Measurements from ENCODE around the gene PRKAG1. TPM values are rescaled to one million over a fixed set of nuclear protein-coding genes. Genes with fewer than 3 reads are reported as not detected.
"Not testable (repeated sequence)": the region's sequence is repeated elsewhere in the genome, so short reads cannot be mapped to it uniquely, and the experiment has no call there.

The PRKAG1 gene
- total RNA-seq (10 to 100 TPM; 48.4 to 62.7 TPM), polyA plus RNA-seq (ENCODE audit: insufficient read length in 6 of 6) (10 to 100 TPM; 69.0 to 81.8 (median 78.4) TPM)
- long read RNA-seq, donor 1, transcript PRKAG1-206 (12 exons, 1,699 nt), result major isoform, 9 of 20 reads
- long read RNA-seq, donor 1, partial matches to known transcripts, result 7 of 20 reads
- long read RNA-seq, donor 1, other reads (novel, unspliced or antisense), result 0 of 20 reads
- long read RNA-seq, donor 2, transcript PRKAG1-206 (12 exons, 1,699 nt), result major isoform, 5 of 6 reads
- long read RNA-seq, donor 2, partial matches to known transcripts, result 0 of 6 reads
- long read RNA-seq, donor 2, other reads (novel, unspliced or antisense), result 0 of 6 reads
- long read RNA-seq, donor 3, transcript PRKAG1-206 (12 exons, 1,699 nt), result major isoform, 7 of 18 reads
- long read RNA-seq, donor 3, partial matches to known transcripts, result 11 of 18 reads
- long read RNA-seq, donor 3, other reads (novel, unspliced or antisense), result 0 of 18 reads
- long read RNA-seq, donor 4, transcript PRKAG1-206 (12 exons, 1,699 nt), result major isoform, 22 of 30 reads
- long read RNA-seq, donor 4, partial matches to known transcripts, result 5 of 30 reads
- long read RNA-seq, donor 4, other reads (novel, unspliced or antisense), result 2 of 30 reads
- long read RNA-seq, donor 5, transcript PRKAG1-206 (12 exons, 1,699 nt), result major isoform, 13 of 15 reads
- long read RNA-seq, donor 5, partial matches to known transcripts, result 0 of 15 reads
- long read RNA-seq, donor 5, other reads (novel, unspliced or antisense), result 0 of 15 reads
- long read RNA-seq, donor 6, transcript PRKAG1-206 (12 exons, 1,699 nt), result major isoform, 8 of 15 reads
- long read RNA-seq, donor 6, partial matches to known transcripts, result 0 of 15 reads
- long read RNA-seq, donor 6, other reads (novel, unspliced or antisense), result 5 of 15 reads
- long read RNA-seq, donor 7, transcript PRKAG1-206 (12 exons, 1,699 nt), result major isoform, 9 of 11 reads
- long read RNA-seq, donor 7, partial matches to known transcripts, result 0 of 11 reads
- long read RNA-seq, donor 7, other reads (novel, unspliced or antisense), result 0 of 11 reads
- long read RNA-seq, donor 8, partial matches to known transcripts, result 18 of 24 reads
- long read RNA-seq, donor 8, other reads (novel, unspliced or antisense), result 0 of 24 reads
- long read RNA-seq, donor 9, result 0 reads
- long read RNA-seq, donor 10, transcript PRKAG1-206 (12 exons, 1,699 nt), result major isoform, 11 of 23 reads
- long read RNA-seq, donor 10, partial matches to known transcripts, result 4 of 23 reads
- long read RNA-seq, donor 10, other reads (novel, unspliced or antisense), result 5 of 23 reads
- long read RNA-seq, donor 11, transcript PRKAG1-206 (12 exons, 1,699 nt), result major isoform, 9 of 12 reads
- long read RNA-seq, donor 11, partial matches to known transcripts, result 0 of 12 reads
- long read RNA-seq, donor 11, other reads (novel, unspliced or antisense), result 0 of 12 reads
- long read RNA-seq, donor 12, transcript PRKAG1-206 (12 exons, 1,699 nt), result major isoform, 5 of 12 reads
- long read RNA-seq, donor 12, partial matches to known transcripts, result 0 of 12 reads
- long read RNA-seq, donor 12, other reads (novel, unspliced or antisense), result 5 of 12 reads

DNA sequence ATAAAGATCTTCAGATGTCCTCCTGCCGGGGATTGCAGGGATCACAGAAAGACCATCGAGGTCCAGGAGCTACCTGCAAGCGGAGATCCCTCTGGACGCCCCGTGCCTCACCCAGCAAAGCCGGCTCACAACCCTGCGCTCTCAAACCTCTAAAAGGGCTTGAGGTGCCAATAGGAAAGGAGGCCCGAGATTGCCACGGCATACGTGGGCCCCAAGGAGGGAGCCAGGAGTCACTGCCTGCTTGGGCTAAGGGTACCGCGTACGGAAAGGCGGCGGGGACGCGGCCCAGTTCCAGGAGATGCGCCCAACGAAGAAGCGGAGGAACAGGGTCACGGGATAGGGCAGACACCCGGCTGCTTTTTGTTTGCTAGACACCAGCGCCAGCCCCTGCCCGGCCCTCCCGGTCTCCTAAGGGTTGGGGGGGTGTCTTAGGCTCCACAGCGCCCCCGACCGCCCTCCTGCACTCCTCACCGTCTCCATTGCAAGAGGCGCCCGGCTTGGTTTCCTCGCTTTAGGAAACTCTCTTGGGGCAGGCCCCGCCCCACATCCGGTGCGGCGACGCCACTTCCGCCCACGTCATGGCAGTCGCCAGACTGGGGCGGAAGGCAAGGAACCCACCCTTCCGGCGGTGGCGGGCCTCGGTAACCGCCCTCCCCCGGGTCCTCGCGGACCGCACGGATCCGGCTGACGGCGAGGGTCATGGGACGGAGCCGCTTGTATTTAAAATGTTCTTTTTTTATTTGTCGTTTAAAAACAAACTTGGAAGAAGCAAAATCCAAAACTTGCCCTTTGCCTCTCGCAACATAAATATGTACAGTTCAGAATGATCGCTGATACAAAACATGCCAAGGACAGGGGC lies at the start of gene PRKAG1:
TSS of gene PRKAG1 (minus strand) at position 516 of the 859 bp plus-strand sequence. CDS start at position 480, 36 bp downstream.
- Histone ChIP-seq H3K36me3 (peaks cover 0 to 31% of the 10 kb centered on the region in 2 donors), H3K4me1 (peaks cover 8 to 33% of the 10 kb centered on the region in 2 donors), H3K9me3 (no peaks in the 10 kb centered on the region), H3K27me3 (no peaks in the 10 kb centered on the region), H3K4me3 (peak within 1 kb of the TSS; percentile 68 to 83), H3K27ac (peak within 1 kb of the TSS; percentile 87 to 98)
- TF ChIP-seq, protein P1, sequence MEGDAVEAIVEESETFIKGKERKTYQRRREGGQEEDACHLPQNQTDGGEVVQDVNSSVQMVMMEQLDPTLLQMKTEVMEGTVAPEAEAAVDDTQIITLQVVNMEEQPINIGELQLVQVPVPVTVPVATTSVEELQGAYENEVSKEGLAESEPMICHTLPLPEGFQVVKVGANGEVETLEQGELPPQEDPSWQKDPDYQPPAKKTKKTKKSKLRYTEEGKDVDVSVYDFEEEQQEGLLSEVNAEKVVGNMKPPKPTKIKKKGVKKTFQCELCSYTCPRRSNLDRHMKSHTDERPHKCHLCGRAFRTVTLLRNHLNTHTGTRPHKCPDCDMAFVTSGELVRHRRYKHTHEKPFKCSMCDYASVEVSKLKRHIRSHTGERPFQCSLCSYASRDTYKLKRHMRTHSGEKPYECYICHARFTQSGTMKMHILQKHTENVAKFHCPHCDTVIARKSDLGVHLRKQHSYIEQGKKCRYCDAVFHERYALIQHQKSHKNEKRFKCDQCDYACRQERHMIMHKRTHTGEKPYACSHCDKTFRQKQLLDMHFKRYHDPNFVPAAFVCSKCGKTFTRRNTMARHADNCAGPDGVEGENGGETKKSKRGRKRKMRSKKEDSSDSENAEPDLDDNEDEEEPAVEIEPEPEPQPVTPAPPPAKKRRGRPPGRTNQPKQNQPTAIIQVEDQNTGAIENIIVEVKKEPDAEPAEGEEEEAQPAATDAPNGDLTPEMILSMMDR (IDR thresholded peaks at IDR 0.05), result peak; percentile 23 to 47
- intact Hi-C loops (cut with DNase I), result no loop called here
- ATAC-seq (peak; percentile 94), DNase-seq (peak; percentile 96 to 99 (median 98))

DNA sequence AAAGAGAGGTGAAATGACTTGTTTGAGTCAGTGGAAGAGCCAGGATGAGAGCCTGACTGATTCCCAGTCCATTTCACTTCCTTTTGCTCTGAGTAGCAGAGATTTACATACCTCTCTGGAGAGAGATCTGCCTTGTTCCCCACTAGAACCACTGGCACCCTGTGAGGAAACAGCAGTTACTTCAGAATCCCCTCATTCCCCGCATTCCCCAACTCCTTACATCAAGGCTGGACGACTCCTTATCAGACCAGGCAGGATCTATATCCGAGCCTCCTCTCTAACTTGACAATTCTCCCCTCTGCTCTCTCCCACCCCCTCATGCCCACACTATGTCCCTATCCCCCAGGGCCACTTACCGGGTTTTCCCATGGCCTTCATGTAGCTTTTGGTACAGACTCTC lies 47.5 kb upstream of the PRKAG1 start:
- no peaks in the 10 kb centered on the region for H3K27me3 ChIP-seq
- intact Hi-C loops (cut with DNase I), result loop anchor here in 1 of 2 donors (10.0 kb wide), 1 partner anchor 59 kb away; no protein-coding TSS in a partner anchor
- H3K36me3 ChIP-seq, result no peaks in the 10 kb centered on the region
- ATAC-seq (no peak), DNase-seq (no peak)
- no peak overlapping the region for H3K27ac ChIP-seq
- TF ChIP-seq, protein P1 (IDR thresholded peaks at IDR 0.05), result no peak
- H3K4me1 ChIP-seq, result peaks cover 8 to 32% of the 10 kb centered on the region in 2 donors
- no peaks in the 10 kb centered on the region for H3K9me3 ChIP-seq
- no peak overlapping the region for H3K4me3 ChIP-seq

DNA sequence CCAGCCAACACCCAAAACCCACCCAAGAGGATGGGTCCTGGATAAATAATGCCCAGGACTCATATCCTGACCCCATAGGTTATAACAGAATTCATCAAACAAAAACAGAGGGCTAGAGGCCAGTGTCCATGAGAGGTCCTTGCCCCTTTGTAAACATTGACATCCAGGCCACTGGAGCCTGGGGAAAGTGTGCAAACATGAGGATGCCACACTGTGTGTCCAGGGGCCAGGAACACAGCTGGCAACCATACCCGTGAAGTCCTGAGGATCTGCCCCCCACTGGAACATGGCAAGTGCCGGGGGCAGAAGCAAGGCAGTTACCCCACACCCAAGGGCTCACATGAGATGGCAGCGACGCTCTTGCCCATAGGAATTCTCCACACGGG lies 46.2 kb upstream of the PRKAG1 start:
- Histone ChIP-seq H3K4me1 (peaks cover 4 to 28% of the 10 kb centered on the region in 2 donors), H3K27ac (no peak overlapping the region), H3K4me3 (no peak overlapping the region), H3K36me3 (no peaks in the 10 kb centered on the region), H3K9me3 (no peaks in the 10 kb centered on the region), H3K27me3 (no peaks in the 10 kb centered on the region)
- intact Hi-C loops (cut with DNase I), result loop anchor here in 1 of 2 donors (10.0 kb wide), 1 partner anchor 60 kb away; no protein-coding TSS in a partner anchor
- DNase-seq (no peak), ATAC-seq (no peak)
- TF ChIP-seq, protein P1 (IDR thresholded peaks at IDR 0.05), result no peak

DNA sequence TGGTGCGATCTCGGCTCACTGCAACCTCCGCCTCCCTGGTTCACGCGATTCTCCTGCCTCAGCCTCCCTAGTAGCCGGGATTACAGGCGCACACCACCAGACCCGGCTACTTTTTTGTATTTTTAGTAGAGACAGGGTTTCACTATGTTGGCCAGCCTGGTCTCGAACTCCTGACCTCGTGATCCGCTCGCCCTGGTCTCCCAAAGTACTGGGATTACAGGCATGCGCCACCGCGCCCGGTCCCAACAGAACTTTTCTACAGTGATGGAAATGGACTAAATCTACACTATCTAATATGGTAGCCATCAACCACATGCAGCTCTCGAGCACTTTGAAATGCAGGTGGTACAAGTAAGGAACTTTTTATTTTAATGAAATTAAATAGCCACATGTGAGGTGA lies 43.3 kb upstream of the PRKAG1 start:
- not testable (repeated sequence) for H3K36me3 ChIP-seq, ATAC-seq, H3K27me3 ChIP-seq, DNase-seq, H3K27ac ChIP-seq, H3K9me3 ChIP-seq
- Histone ChIP-seq H3K4me3 (peak overlapping the region in 1 of 2 donors; percentile 99), H3K4me1 (peaks cover 9 to 38% of the 10 kb centered on the region in 2 donors)
- intact Hi-C loops (cut with DNase I), result loop anchor here in 1 of 2 donors (10.0 kb wide), 1 partner anchor 63 kb away; no protein-coding TSS in a partner anchor

All from left lung (tissue), 14 donors.